GM12878 (cell line): ENCODE results near the gene HACD4. TPM values are rescaled to one million over a fixed set of nuclear protein-coding genes. Genes with fewer than 3 reads are reported as not detected.

Experiments
- IRF4 ChIP-seq: IDR thresholded peaks from 2 replicates; pipeline ENCODE4 v1.6.1; 2011; ENCODE audit warnings: low read depth, low read length
- MTA3 ChIP-seq: IDR thresholded peaks from 2 replicates; pipeline ENCODE4 v1.6.1; 2012; ENCODE audit warnings: low read length, inconsistent platforms, borderline replicate concordance
- MXI1 ChIP-seq: fragments of 150-350 bp; IDR thresholded peaks from 2 replicates; pipeline ENCODE4 v1.6.1; 2011; ENCODE audit warnings: low read depth, mild to moderate bottlenecking, inconsistent platforms, low read length, improper control_type of control experiment
- NR2C2 ChIP-seq: IDR thresholded peaks from 2 replicates; pipeline ENCODE4 v1.6.1; 2011; ENCODE audit warnings: borderline replicate concordance, low read depth; ENCODE audit not compliant: control insufficient read depth, insufficient read length
- REST ChIP-seq: IDR thresholded peaks from 2 replicates; pipeline ENCODE4 v1.6.1; 2012; ENCODE audit warnings: mild to moderate bottlenecking, low read depth, low read length
- STAT3 ChIP-seq: IDR thresholded peaks from 2 replicates; pipeline ENCODE4 v1.6.1; 2011; ENCODE audit warnings: low read depth, low read length, improper control_type of control experiment
- SUPT20H ChIP-seq: IDR thresholded peaks from 2 replicates; pipeline ENCODE4 v1.6.1; 2011; ENCODE audit warnings: low read depth, mild to moderate bottlenecking, low read length, moderate library complexity, borderline replicate concordance; ENCODE audit not compliant: control insufficient read depth
- WRNIP1 ChIP-seq: IDR thresholded peaks from 2 replicates; pipeline ENCODE4 v1.6.1; 2011; ENCODE audit warnings: low read depth, low read length, improper control_type of control experiment, borderline replicate concordance
- ZBTB4 ChIP-seq: fragments of 450-650 bp; formaldehyde crosslinking; IDR thresholded peaks from 2 replicates; pipeline ENCODE4 v1.4.0; 2022; ENCODE audit warnings: mild to moderate bottlenecking, moderate library complexity
- polyA plus RNA-seq, 11 experiments: library from polyadenylated mRNA; depleted of rRNA in 4 of 11; unstranded in 6 of 11; stranded (reverse) in 5 of 11; fragments of >200 nt; fragmentation: Nextera tagmentation in 4 of 11; fragmentation: Illumina TruSeq in 1 of 11; extraction: Ambion mirVana in 4 of 11; extraction: Trizol in 1 of 11; gene quantifications; 1 replicate in 1 of 11; 2 replicates in 10 of 11; pipeline versions ENCODE4 v1.2.1 to v1.2.3, GENCODE V29; 2011 to 2016; ENCODE audit warnings: inconsistent platforms in 2 of 11, missing spikeins in 2 of 11, low read depth in 1 of 11
- total RNA-seq, 4 experiments: library from RNA; depleted of rRNA in 3 of 4; stranded (reverse); fragments of >200 nt in 3 of 4; fragmentation: Illumina TruSeq in 1 of 4; extraction: Trizol in 1 of 4; gene quantifications; 2 replicates each; pipeline versions ENCODE4 v1.2.1 to v1.2.3, GENCODE V29; 2013 to 2021

The HACD4 gene
- total and polyA plus RNA-seq, 10 of the 15 experiments (the other 5 are each of a cell fraction or from before 2014, with no cell fraction given), result 3.2 to 7.6 (median 5.7) TPM

GRCh38 chr9:21029661-21030060, 1.8 kb downstream of the HACD4 start (continued):
- TF ChIP-seq REST, result no peak
- TF ChIP-seq SUPT20H, result no peak
- no peak for TF ChIP-seq STAT3
- no peak for TF ChIP-seq IRF4
- no peak for TF ChIP-seq MTA3
- TF ChIP-seq NR2C2, result no peak
- no peak for TF ChIP-seq MXI1
- TF ChIP-seq WRNIP1, result no peak
- TF ChIP-seq ZBTB4 (CRISPR knock-in tag), result no peak
